Lower lobe of right lung (tissue), 2 donors: ENCODE measurements around the gene DOCK3. TPM values are rescaled to one million over a fixed set of nuclear protein-coding genes. Genes with fewer than 3 reads are reported as not detected.
A peak's percentile ranks its signal among the peaks of the same experiment; 100 is the strongest.
"Not testable (repeated sequence)": the region's sequence is repeated elsewhere in the genome, so short reads cannot be mapped to it uniquely, and the experiment has no call there.

Source experiments
- ATAC-seq, 2 donors: fragments of 200-7000 bp; cut with Tn5 transposase; one replicate each; pipeline ENCODE4 v1.9.1; 2020 to 2022; ENCODE audit warnings: mild to moderate bottlenecking in 2 of 2, moderate library complexity in 2 of 2
- DNase-seq: peaks from one replicate; pipeline ENCODE4 v3.0.0-alpha.2; 2020
- H3K27ac ChIP-seq: fragments of 200-600 bp; one replicate; pipeline ENCODE4 v1.8.0; 2022
- H3K27me3 ChIP-seq: fragments of 200-600 bp; one replicate; pipeline ENCODE4 v1.8.0; 2022; ENCODE audit warnings: low read depth
- H3K36me3 ChIP-seq: fragments of 200-600 bp; one replicate; pipeline ENCODE4 v1.8.0; 2022; ENCODE audit warnings: mild to moderate bottlenecking
- H3K4me1 ChIP-seq: fragments of 200-600 bp; one replicate; pipeline ENCODE4 v1.8.0; 2022
- H3K4me3 ChIP-seq: fragments of 200-600 bp; one replicate; pipeline ENCODE4 v1.8.0; 2022; ENCODE audit warnings: mild to moderate bottlenecking
- H3K9me3 ChIP-seq: fragments of 200-600 bp; one replicate; pipeline ENCODE4 v1.8.0; 2022
- CTCF ChIP-seq: fragments of 200-600 bp; IDR thresholded peaks from one replicate; pipeline ENCODE4 v1.8.0; 2022; ENCODE audit warnings: antibody characterized with exemption, mild to moderate bottlenecking
- intact Hi-C: fragments of 100-400 bp; cut with DNase I; formaldehyde crosslinking; loops from one replicate; pipeline ENCODE4 v1.11.0; 2022
- total RNA-seq: library from RNA; stranded (reverse); fragmentation: NEBNext Ultra II Directional; extraction: Animal tissue kit (Norgen Biotek cat#: 25700); gene quantifications from one replicate; pipeline ENCODE4 v1.2.1, GENCODE V29; 2021
- donor health status: DM: no; HTN: yes; CAD: no; lungs with severe emphysema.

The DOCK3 gene
- total RNA-seq, 1 donor from 2014 or later: 1.5 TPM

GRCh38 chr3:50673931-50674330, 796 bp upstream of the DOCK3 start:
- DNase-seq (no peak), ATAC-seq (peak; percentile 11 to 29)
- Histone ChIP-seq H3K4me1 (peaks cover 4% of the 10 kb centered on the region), H3K27me3 (peaks cover 47% of the 10 kb centered on the region), H3K36me3 (no peaks in the 10 kb centered on the region), H3K4me3 (peak overlapping the region; percentile 47), H3K9me3 (no peaks in the 10 kb centered on the region), H3K27ac (no peak overlapping the region)
- no peak for TF ChIP-seq CTCF
- intact Hi-C loops: no loop called here

- no peaks in the 10 kb centered on the region for H3K9me3 ChIP-seq
- no peak overlapping the region for H3K27ac ChIP-seq
Measured at GRCh38 chr3:50675179-50676030, 678 bp downstream of the DOCK3 start.

GRCh38 chr3:50676031-50676705, 1.4 kb downstream of the DOCK3 start:
- H3K9me3 ChIP-seq: no peaks in the 10 kb centered on the region

More at GRCh38 chr3:50675179-50676030, 678 bp downstream of the DOCK3 start:
- Histone ChIP-seq H3K4me1 (peaks cover 4% of the 10 kb centered on the region), H3K27me3 (peaks cover 61% of the 10 kb centered on the region), H3K4me3 (peak overlapping the region; percentile 47), H3K36me3 (no peaks in the 10 kb centered on the region)
- DNase-seq: peak; percentile 59
- peak in 1 of 2 donors; percentile 49 for ATAC-seq
- peak; percentile 32 for TF ChIP-seq CTCF
- intact Hi-C loops: no loop called here

GRCh38 chr3:50687127-50687751, 12.5 kb downstream of the DOCK3 start:
- H3K4me1 ChIP-seq: no peaks in the 10 kb centered on the region
- H3K27ac ChIP-seq: no peak overlapping the region
- TF ChIP-seq CTCF: no peak
- peaks cover 11% of the 10 kb centered on the region for H3K27me3 ChIP-seq
- no peaks in the 10 kb centered on the region for H3K9me3 ChIP-seq
- intact Hi-C loops: no loop called here
- no peak overlapping the region for H3K4me3 ChIP-seq
- DNase-seq (no peak), ATAC-seq (no peak)
- H3K36me3 ChIP-seq: no peaks in the 10 kb centered on the region

More at GRCh38 chr3:50676031-50676705, 1.4 kb downstream of the DOCK3 start:
- H3K36me3 ChIP-seq: no peaks in the 10 kb centered on the region
- ATAC-seq (no peak), DNase-seq (no peak)
- H3K4me3 ChIP-seq: no peak overlapping the region
- no peak for TF ChIP-seq CTCF
- no peak overlapping the region for H3K27ac ChIP-seq
- H3K4me1 ChIP-seq: peaks cover 4% of the 10 kb centered on the region
- intact Hi-C loops: no loop called here
- H3K27me3 ChIP-seq: peaks cover 68% of the 10 kb centered on the region

GRCh38 chr3:50687916-50688315, 13.2 kb downstream of the DOCK3 start:
- H3K27ac ChIP-seq: no peak overlapping the region
- no peak for ATAC-seq
- no peaks in the 10 kb centered on the region for H3K36me3 ChIP-seq
- H3K4me3 ChIP-seq: no peak overlapping the region
- no peaks in the 10 kb centered on the region for H3K9me3 ChIP-seq
- DNase-seq: no peak
- no peak for TF ChIP-seq CTCF
- intact Hi-C loops: no loop called here
- no peaks in the 10 kb centered on the region for H3K4me1 ChIP-seq
- peaks cover 7% of the 10 kb centered on the region for H3K27me3 ChIP-seq

- H3K36me3 ChIP-seq, H3K27ac ChIP-seq, H3K27me3 ChIP-seq, ATAC-seq, H3K4me1 ChIP-seq, DNase-seq, H3K9me3 ChIP-seq, H3K4me3 ChIP-seq, intact Hi-C loops: not testable (repeated sequence)
Measured at GRCh38 chr3:50688602-50689001, 13.9 kb downstream of the DOCK3 start.
